HEK293 (cell line): ENCODE results near the gene AGBL3.
"Not testable (repeated sequence)": the region's sequence is repeated elsewhere in the genome, so short reads cannot be mapped to it uniquely, and the experiment has no call there.

ENCODE experiments used
- CTCF ChIA-PET: fragments of 350-600 bp; formaldehyde crosslinking; extraction: SDS; loops from one replicate; lab custom pipeline; 2021; ENCODE audit warnings: antibody characterized with exemption; lab: Yijun Ruan, JAX
- POLR2A ChIA-PET: fragments of 300-600 bp; formaldehyde crosslinking; extraction: SDS; loops from one replicate; lab custom pipeline; 2020; ENCODE audit warnings: antibody characterized with exemption, inconsistent platforms; lab: Yijun Ruan, JAX
- H3K27ac ChIP-seq: fragments of 200-500 bp; sonication (Bioruptor generic); 2 replicates; pipeline ENCODE4 v1.5.1; 2014; ENCODE audit warnings: low read depth, low read length, control low read depth, inconsistent platforms; ENCODE audit errors: extremely low read depth
- H3K36me3 ChIP-seq, 2 experiments: fragments of 200-500 bp in 1 of 2; sonication (Bioruptor generic) in 1 of 2; 1 replicate in 1 of 2; 2 replicates in 1 of 2; pipeline ENCODE4 v1.5.1; 2014 to 2017; ENCODE audit warnings: inconsistent platforms in 2 of 2, low read length in 2 of 2; ENCODE audit not compliant: control insufficient read depth in 2 of 2, insufficient read depth in 1 of 2
- H3K4me1 ChIP-seq: fragments of 200-500 bp; sonication (Bioruptor generic); 2 replicates; pipeline ENCODE4 v1.5.1; 2014; ENCODE audit warnings: mild to moderate bottlenecking, low read length, inconsistent platforms; ENCODE audit not compliant: control insufficient read depth, insufficient read depth
- H3K4me3 ChIP-seq: 2 replicates; pipeline ENCODE4 v1.5.1; 2011; ENCODE audit warnings: low read depth, mild to moderate bottlenecking, control low read depth, low read length, moderate library complexity
- H3K9me3 ChIP-seq: fragments of 200-500 bp; sonication (Bioruptor generic); 2 replicates; pipeline ENCODE4 v1.5.1; 2014; ENCODE audit warnings: low read depth, low read length, inconsistent platforms; ENCODE audit not compliant: control insufficient read depth, insufficient read depth
- HIC1 ChIP-seq: fragments of 450-650 bp; formaldehyde crosslinking; IDR thresholded peaks from 2 replicates; pipeline ENCODE4 v1.5.1; 2016; ENCODE audit warnings: missing biosample characterization, missing genetic modification characterization
- IKZF3 ChIP-seq: fragments of 450-650 bp; IDR thresholded peaks from 2 replicates; pipeline ENCODE4 v1.5.0; 2018; ENCODE audit warnings: missing biosample characterization, mild to moderate bottlenecking, missing genetic modification characterization, moderate library complexity
- KLF1 ChIP-seq: fragments of 450-650 bp; formaldehyde crosslinking; IDR thresholded peaks from 2 replicates; pipeline ENCODE4 v1.5.1; 2016; ENCODE audit warnings: missing biosample characterization, missing genetic modification characterization
- KLF8 ChIP-seq: fragments of 450-650 bp; formaldehyde crosslinking; IDR thresholded peaks from 2 replicates; pipeline ENCODE4 v1.5.1; 2016; ENCODE audit warnings: missing biosample characterization, missing genetic modification characterization
- REPIN1 ChIP-seq: fragments of 450-650 bp; formaldehyde crosslinking; IDR thresholded peaks from 2 replicates; pipeline ENCODE4 v1.5.1; 2017; ENCODE audit warnings: missing biosample characterization, missing genetic modification characterization, low read depth
- ZNF169 ChIP-seq: fragments of 450-650 bp; formaldehyde crosslinking; IDR thresholded peaks from 2 replicates; pipeline ENCODE4 v1.5.1; 2016; ENCODE audit warnings: missing biosample characterization, missing genetic modification characterization
- ZNF324 ChIP-seq: fragments of 450-650 bp; formaldehyde crosslinking; IDR thresholded peaks from 2 replicates; pipeline ENCODE4 v1.5.1; 2016; ENCODE audit warnings: missing biosample characterization, missing genetic modification characterization
- ZNF335 ChIP-seq: fragments of 450-650 bp; formaldehyde crosslinking; conservative IDR thresholded peaks from 2 replicates; pipeline ENCODE4 v1.5.1; 2016; ENCODE audit warnings: missing biosample characterization, missing genetic modification characterization
- ZNF423 ChIP-seq: fragments of 450-650 bp; formaldehyde crosslinking; IDR thresholded peaks from 2 replicates; pipeline ENCODE4 v1.5.1; 2016; ENCODE audit warnings: missing biosample characterization, missing genetic modification characterization
- ZNF510 ChIP-seq: fragments of 450-650 bp; formaldehyde crosslinking; IDR thresholded peaks from 2 replicates; pipeline ENCODE4 v1.5.1; 2018; ENCODE audit warnings: mild to moderate bottlenecking, missing genetic modification characterization, missing biosample characterization; ENCODE audit not compliant: insufficient replicate concordance
- ZNF560 ChIP-seq: fragments of 450-650 bp; formaldehyde crosslinking; IDR thresholded peaks from 2 replicates; pipeline ENCODE4 v1.5.1; 2017; ENCODE audit warnings: missing biosample characterization, missing genetic modification characterization, borderline replicate concordance
- ZNF660 ChIP-seq: fragments of 450-650 bp; IDR thresholded peaks from 2 replicates; pipeline ENCODE4 v1.5.1; 2018; ENCODE audit warnings: missing biosample characterization, mild to moderate bottlenecking, missing genetic modification characterization
- ZSCAN18 ChIP-seq: fragments of 450-650 bp; formaldehyde crosslinking; IDR thresholded peaks from 2 replicates; pipeline ENCODE4 v1.5.1; 2016; ENCODE audit warnings: missing biosample characterization, missing genetic modification characterization

Gene AGBL3

GRCh38 chr7:135170274-135170997, 184.1 kb downstream of the AGBL3 start, which contains the start of gene CYREN (continued):
- TF ChIP-seq KLF1 (no peak), ZSCAN18 (tag by site-specific recombination) (no peak), ZNF660 (peak; percentile 80; the same call in 1 of the 2 replicates), ZNF324 (tag by site-specific recombination) (0 out of 2 replicates have a peak, but pooled peaks have one; percentile 76), ZNF560 (no peak), ZNF169 (tag by site-specific recombination) (no peak), KLF8 (tag by site-specific recombination) (peak; percentile 60; the same call in 1 of the 2 replicates)

DNA sequence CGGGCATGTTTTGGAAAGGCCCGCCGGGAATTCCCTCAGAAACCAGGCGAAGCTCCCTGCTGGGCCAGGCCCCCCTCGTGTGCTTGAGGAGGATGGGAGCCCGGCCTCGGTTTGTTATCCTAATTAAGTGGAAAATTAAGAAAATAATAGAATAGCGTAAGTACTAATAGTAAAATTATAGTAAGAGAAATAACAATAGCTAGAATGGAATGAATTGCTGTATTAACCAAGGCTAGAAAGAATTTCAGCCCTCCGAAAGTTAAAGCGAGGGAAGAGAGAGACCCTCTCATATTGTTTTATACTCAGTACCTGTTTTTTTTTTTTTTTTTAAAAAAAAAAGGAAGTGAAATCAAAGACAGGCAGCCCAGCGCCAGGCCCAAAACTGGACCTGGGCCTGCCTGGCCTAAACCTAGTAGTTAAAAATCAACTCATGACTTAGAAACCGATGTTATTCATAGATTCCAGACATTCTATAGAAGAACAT, 184.7 kb downstream of the AGBL3 start:
- ChIA-PET POLR2A (interaction anchor here (0.9 to 2.0 kb wide), 5 partner anchors 10 to 525 kb away, joined by 3 to 8 read pairs (median 3); partner anchors contain the start of genes BPGM and WDR91), CTCF (interaction anchor here (0.6 to 2.5 kb wide), 7 partner anchors 8 to 545 kb away, joined by 3 to 11 read pairs (median 4); partner anchors contain the start of gene AGBL3)
- peak; percentile 59; the same call in 1 of the 2 replicates for TF ChIP-seq IKZF3 (tag by site-specific recombination)
- TF ChIP-seq ZNF510 = peak; percentile 31
- TF ChIP-seq ZNF335 (tag by site-specific recombination) = peak; percentile 22; the same call in 1 of the 2 replicates
- TF ChIP-seq HIC1 (tag by site-specific recombination) = peak; percentile 32; the same call in 1 of the 2 replicates
- TF ChIP-seq REPIN1 (tag by site-specific recombination) = 0 out of 2 replicates have a peak, but pooled peaks have one; percentile 15
- TF ChIP-seq ZNF423 (tag by site-specific recombination) = 0 out of 2 replicates have a peak, but pooled peaks have one; percentile 0

GRCh38 chr7:135171581-135172291, 185.4 kb downstream of the AGBL3 start:
- H3K36me3 ChIP-seq = peaks cover 0 to 24% of the 10 kb centered on the region in 2 experiments; a peak in 1 of 3 replicates
- ChIA-PET POLR2A (interaction anchor here (1.2 kb wide), 1 partner anchor 525 kb away, joined by 3 read pairs; the partner anchor contains the start of gene BPGM), CTCF (interaction anchor here (0.7 to 1.3 kb wide), 2 partner anchors 79 to 447 kb away, joined by 3 to 4 read pairs; no protein-coding TSS in a partner anchor)
- not testable (repeated sequence) for H3K4me1 ChIP-seq, H3K9me3 ChIP-seq, H3K27ac ChIP-seq, H3K4me3 ChIP-seq

More for the DNA sequence above, 184.7 kb downstream of the AGBL3 start:
- Histone ChIP-seq H3K4me3 (peak overlapping the region; percentile 83), H3K36me3 (peaks cover 0 to 31% of the 10 kb centered on the region in 2 experiments; a peak in 1 of 3 replicates), H3K27ac (peak overlapping the region; percentile 89)
- not testable (repeated sequence) for H3K4me1 ChIP-seq, H3K9me3 ChIP-seq

DNA sequence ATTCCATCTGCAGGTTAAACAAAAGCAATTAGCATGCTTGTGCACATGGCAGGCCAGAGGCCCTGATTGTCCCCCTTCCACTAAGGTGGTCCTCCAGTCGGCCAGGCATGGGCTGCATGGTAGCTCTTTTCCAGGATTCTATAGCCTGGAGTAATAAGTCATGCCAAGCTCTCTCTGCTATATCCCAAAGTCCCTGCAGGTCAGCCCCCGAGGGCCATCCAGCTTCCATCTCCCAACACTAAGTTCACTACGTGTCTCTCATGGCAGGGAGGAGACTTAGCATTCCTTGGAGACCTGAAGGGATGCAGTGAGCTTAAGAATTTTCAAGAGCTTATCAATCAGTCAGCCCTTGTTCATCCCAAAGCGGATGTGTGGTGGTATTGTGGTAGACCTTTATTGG, 187.6 kb downstream of the AGBL3 start:
- not testable (repeated sequence) for H3K9me3 ChIP-seq, H3K4me3 ChIP-seq, H3K36me3 ChIP-seq, H3K27ac ChIP-seq, H3K4me1 ChIP-seq
- ChIA-PET POLR2A (interaction anchor here (1.3 kb wide), 1 partner anchor 9 kb away, joined by 4 read pairs; no protein-coding TSS in a partner anchor), CTCF (interaction anchor here (0.7 to 0.8 kb wide), 2 partner anchors 54 to 485 kb away, joined by 4 to 6 read pairs; no protein-coding TSS in a partner anchor)
